Measurements from ENCODE around the gene SPATA20.

GRCh38 chr17:50566886-50567285 is 19.9 kb downstream of the SPATA20 start:
- TF ChIP-seq CTCF (conservative IDR thresholded peaks at IDR 0.05; ENCODE audit: low read depth, low read length) (no peak), EZH2 (IDR thresholded peaks at IDR 0.05; ENCODE audit: borderline replicate concordance, low read depth, low read length, poor library complexity, severe bottlenecking) (no peak)

All from A673 (cell line).